GM12872 (cell line): ENCODE results near the gene LAMA3.

Experiments
- TF ChIP-seq, protein P1 (sequence below): IDR thresholded peaks from 3 replicates; pipeline ENCODE4 v1.5.1; 2011; ENCODE audit warnings: low read depth, mild to moderate bottlenecking, low read length, moderate library complexity; ENCODE audit not compliant: insufficient read depth

LAMA3 gene

GRCh38 chr18:23941791-23942190 is 252.5 kb downstream of the LAMA3 start:
- TF ChIP-seq, protein P1, sequence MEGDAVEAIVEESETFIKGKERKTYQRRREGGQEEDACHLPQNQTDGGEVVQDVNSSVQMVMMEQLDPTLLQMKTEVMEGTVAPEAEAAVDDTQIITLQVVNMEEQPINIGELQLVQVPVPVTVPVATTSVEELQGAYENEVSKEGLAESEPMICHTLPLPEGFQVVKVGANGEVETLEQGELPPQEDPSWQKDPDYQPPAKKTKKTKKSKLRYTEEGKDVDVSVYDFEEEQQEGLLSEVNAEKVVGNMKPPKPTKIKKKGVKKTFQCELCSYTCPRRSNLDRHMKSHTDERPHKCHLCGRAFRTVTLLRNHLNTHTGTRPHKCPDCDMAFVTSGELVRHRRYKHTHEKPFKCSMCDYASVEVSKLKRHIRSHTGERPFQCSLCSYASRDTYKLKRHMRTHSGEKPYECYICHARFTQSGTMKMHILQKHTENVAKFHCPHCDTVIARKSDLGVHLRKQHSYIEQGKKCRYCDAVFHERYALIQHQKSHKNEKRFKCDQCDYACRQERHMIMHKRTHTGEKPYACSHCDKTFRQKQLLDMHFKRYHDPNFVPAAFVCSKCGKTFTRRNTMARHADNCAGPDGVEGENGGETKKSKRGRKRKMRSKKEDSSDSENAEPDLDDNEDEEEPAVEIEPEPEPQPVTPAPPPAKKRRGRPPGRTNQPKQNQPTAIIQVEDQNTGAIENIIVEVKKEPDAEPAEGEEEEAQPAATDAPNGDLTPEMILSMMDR: no peak

DNA sequence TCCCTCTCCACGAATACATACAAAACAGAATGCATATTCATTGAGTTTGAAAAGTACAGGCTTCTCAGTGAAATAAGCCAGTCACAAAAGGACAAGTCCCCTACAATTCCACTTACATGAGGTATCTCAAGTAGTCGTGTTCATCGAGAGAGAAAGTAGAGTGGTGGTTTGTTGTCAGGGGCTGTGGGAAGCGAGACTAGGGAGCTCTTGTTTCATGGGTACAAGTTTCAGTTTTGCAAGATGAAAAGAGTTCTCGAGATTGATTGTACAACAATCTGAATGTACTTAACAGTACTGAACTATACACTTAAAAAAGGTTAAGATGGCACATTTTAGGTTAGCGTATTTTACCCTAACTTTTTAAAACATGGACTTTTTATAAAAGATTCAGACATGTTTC is 253.9 kb downstream of the LAMA3 start:
- TF ChIP-seq, protein P1: no peak

GRCh38 chr18:23943903-23944624 is 254.8 kb downstream of the LAMA3 start:
- TF ChIP-seq, protein P1: no peak

DNA sequence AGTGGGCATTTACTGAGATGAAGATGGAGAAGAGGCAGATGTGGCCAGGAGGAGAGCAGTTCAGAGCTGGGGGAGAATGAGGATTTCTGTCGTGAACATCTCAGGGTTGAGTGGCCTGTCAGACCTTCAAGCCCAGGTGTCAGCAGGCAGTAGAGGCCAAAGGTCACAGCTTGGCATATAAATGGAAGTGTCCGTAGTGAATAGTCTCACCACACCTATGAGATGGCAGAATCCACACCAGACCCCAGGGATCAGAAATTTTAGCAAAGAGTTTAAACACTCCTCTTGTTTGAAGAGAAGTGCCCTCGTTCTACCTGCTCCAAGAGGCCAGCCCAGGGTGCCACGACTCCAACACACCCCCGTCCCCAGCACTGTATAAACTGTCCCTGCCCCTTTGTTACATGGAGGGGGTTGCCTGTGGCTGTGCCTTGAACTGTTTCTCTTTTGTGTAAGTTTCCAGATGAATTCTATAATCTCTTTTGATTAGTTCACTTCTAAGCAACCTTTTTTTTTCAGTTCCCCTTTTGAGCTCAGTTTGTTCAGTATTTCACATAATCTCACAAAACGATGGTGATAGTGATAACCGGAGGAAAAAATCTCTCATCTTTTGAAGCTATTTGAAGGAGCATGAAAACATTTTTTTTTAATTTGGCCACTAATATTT is 256.3 kb downstream of the LAMA3 start:
- TF ChIP-seq, protein P1: no peak

- TF ChIP-seq, protein P1: no peak
These were observed 260.6 kb downstream of the LAMA3 start for GRCh38 chr18:23949863-23950262.

GRCh38 chr18:23950644-23951043 is 261.4 kb downstream of the LAMA3 start:
- TF ChIP-seq, protein P1: no peak

DNA sequence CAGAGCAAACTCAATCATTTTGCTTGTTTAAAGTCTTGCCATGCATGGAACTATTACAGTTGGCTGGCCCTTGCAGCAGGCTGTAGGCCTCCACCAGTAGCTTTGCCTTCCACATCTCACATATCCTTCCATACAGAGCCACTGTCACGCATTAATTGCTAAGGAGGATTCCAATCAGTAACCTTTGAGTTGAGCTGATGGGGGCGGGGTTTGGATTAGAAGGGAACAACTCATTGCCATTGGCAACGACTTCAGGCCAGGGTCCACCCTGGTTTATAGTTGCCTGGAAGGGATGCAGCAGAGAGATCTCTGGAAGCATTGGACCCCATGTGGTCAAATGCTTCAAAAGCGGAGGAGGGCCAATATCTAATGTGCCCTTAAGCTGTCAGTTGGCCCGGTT is 262.0 kb downstream of the LAMA3 start:
- TF ChIP-seq, protein P1: no peak
